Transverse colon (tissue), 4 donors: ENCODE measurements around the gene UBE2L3.
"Not testable (repeated sequence)": the region's sequence is repeated elsewhere in the genome, so short reads cannot be mapped to it uniquely, and the experiment has no call there.

Experiments used
- EP300 ChIP-seq: sonication (generic); formaldehyde crosslinking; IDR thresholded peaks from one replicate; pipeline ENCODE4 v1.6.1; 2017; ENCODE audit warnings: antibody characterized with exemption, low read depth
- POLR2AphosphoS5 ChIP-seq, 3 donors: sonication (generic); formaldehyde crosslinking; IDR thresholded peaks; one replicate each; pipeline ENCODE4 v1.6.1; 2016; ENCODE audit warnings: antibody characterized with exemption in 3 of 3
- TF ChIP-seq, protein P1 (sequence below), 5 experiments: fragments of 200-600 bp in 3 of 5; fragments of 450-650 bp in 2 of 5; sonication (generic) in 3 of 5; IDR thresholded peaks; 1 replicate in 2 of 5; 2 replicates in 3 of 5; pipeline ENCODE4 v1.5.1; 2016 to 2017; ENCODE audit warnings: antibody characterized with exemption in 5 of 5, inconsistent platforms in 3 of 5, mild to moderate bottlenecking in 2 of 5, moderate library complexity in 1 of 5

DNA sequence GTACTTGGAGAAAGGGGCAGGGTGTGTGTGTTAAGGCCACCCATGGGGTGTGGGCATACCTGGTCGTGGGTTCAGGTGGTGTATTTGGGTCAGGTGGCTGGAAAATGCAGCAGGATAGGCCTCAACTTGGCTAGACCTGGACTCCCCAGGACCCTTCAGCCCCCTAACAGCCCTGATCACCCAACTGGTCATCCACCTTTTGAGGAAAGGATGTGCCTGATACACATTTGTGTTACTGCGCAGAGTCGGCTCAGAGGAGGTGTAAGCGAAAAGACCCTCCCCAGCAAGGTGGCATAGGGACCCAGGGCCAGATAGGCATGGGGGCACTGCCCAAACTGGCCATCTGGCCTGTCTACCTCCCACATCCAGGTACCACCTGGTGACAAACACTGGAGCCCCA, 16.2 kb upstream of the UBE2L3 start, which contains the start of gene RIMBP3C:
- TF ChIP-seq, protein P1, sequence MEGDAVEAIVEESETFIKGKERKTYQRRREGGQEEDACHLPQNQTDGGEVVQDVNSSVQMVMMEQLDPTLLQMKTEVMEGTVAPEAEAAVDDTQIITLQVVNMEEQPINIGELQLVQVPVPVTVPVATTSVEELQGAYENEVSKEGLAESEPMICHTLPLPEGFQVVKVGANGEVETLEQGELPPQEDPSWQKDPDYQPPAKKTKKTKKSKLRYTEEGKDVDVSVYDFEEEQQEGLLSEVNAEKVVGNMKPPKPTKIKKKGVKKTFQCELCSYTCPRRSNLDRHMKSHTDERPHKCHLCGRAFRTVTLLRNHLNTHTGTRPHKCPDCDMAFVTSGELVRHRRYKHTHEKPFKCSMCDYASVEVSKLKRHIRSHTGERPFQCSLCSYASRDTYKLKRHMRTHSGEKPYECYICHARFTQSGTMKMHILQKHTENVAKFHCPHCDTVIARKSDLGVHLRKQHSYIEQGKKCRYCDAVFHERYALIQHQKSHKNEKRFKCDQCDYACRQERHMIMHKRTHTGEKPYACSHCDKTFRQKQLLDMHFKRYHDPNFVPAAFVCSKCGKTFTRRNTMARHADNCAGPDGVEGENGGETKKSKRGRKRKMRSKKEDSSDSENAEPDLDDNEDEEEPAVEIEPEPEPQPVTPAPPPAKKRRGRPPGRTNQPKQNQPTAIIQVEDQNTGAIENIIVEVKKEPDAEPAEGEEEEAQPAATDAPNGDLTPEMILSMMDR (IDR thresholded peaks at IDR 0.05): not testable (repeated sequence)
- TF ChIP-seq POLR2AphosphoS5 (IDR thresholded peaks at IDR 0.05); EP300: not testable (repeated sequence)
